MCF 10A (cell line): ENCODE measurements around the gene THPO. TPM values are rescaled to one million over a fixed set of nuclear protein-coding genes. Genes with fewer than 3 reads are reported as not detected.

Experiments
- BruUV-seq: library from RNA; stranded (reverse); fragments of 400-500 nt; replicated peaks from 2 replicates; lab custom pipeline; 2021; lab: Mats Ljungman, UMichigan
- CTCF ChIA-PET: fragments of 300-600 bp; sonication (Branson Sonifier 250); formaldehyde crosslinking; extraction: SDS; loops from one replicate; lab custom pipeline; 2021; ENCODE audit warnings: antibody characterized with exemption, inconsistent platforms; lab: Yijun Ruan, JAX
- POLR2A ChIA-PET: fragments of 300-600, 350-650 bp; sonication (Branson Sonifier 250); formaldehyde crosslinking; extraction: SDS; loops from one replicate; lab custom pipeline; 2020; ENCODE audit warnings: antibody characterized with exemption, inconsistent platforms; lab: Yijun Ruan, JAX
- DNase-seq: peaks from one replicate; pipeline ENCODE4 v3.0.0-alpha.2; 2018; ENCODE audit not compliant: unreplicated experiment
- H3K27ac Mint-ChIP-seq: one replicate; pipeline ENCODE4 v1.8.0; 2022; ENCODE audit warnings: mild to moderate bottlenecking, low read depth, mixed read lengths; ENCODE audit not compliant: unreplicated experiment
- H3K27me3 Mint-ChIP-seq: one replicate; pipeline ENCODE4 v1.8.0; 2022; ENCODE audit warnings: mixed read lengths; ENCODE audit not compliant: insufficient read depth, unreplicated experiment
- H3K36me3 Mint-ChIP-seq: one replicate; pipeline ENCODE4 v1.8.0; 2022; ENCODE audit warnings: mild to moderate bottlenecking, moderate library complexity, mixed read lengths; ENCODE audit not compliant: insufficient read depth, unreplicated experiment
- H3K4me1 Mint-ChIP-seq: one replicate; pipeline ENCODE4 v1.8.0; 2022; ENCODE audit warnings: mixed read lengths; ENCODE audit not compliant: insufficient read depth, unreplicated experiment
- H3K4me3 Mint-ChIP-seq: one replicate; pipeline ENCODE4 v1.8.0; 2022; ENCODE audit warnings: mild to moderate bottlenecking, moderate library complexity, mixed read lengths; ENCODE audit not compliant: unreplicated experiment
- H3K9me3 Mint-ChIP-seq: one replicate; pipeline ENCODE4 v1.8.0; 2022; ENCODE audit warnings: mixed read lengths; ENCODE audit not compliant: unreplicated experiment
- intact Hi-C: fragments of 100-400 bp; cut with micrococcal nuclease; formaldehyde crosslinking; loops from 2 replicates; pipeline ENCODE4 v1.14.1; 2022
- total RNA-seq: library from RNA; stranded (reverse); gene quantifications from 2 replicates; pipeline ENCODE4 v1.2.3, GENCODE V29; 2022
- TF ChIP-seq, protein P1 (sequence below): fragments of 200-600 bp; IDR thresholded peaks from one replicate; pipeline ENCODE4 v1.8.0; 2022; ENCODE audit warnings: antibody characterized with exemption, mild to moderate bottlenecking; ENCODE audit not compliant: unreplicated experiment

THPO gene
- total RNA-seq, 1 experiment from 2014 or later = not detected

- intact Hi-C loops = loop anchor here (10.0 kb wide), 1 partner anchor 397 kb away; no protein-coding TSS in a partner anchor
- peaks cover 55% of the 10 kb centered on the region for H3K27me3 Mint-ChIP-seq
- no TSS peak for BruUV-seq
Observed at GRCh38 chr3:184377374-184377773, 633 bp downstream of the THPO start.

GRCh38 chr3:184375747-184376461 lies 2.1 kb downstream of the THPO start:
- Mint-ChIP-seq H3K4me1 (peaks cover 8% of the 10 kb centered on the region), H3K9me3 (no peaks in the 10 kb centered on the region), H3K27me3 (peaks cover 55% of the 10 kb centered on the region), H3K4me3 (no peak overlapping the region), H3K36me3 (peaks cover 5% of the 10 kb centered on the region), H3K27ac (no peak overlapping the region)
- BruUV-seq = no TSS peak
- DNase-seq = no peak
- CTCF ChIA-PET = interaction anchor here (0.6 to 7.0 kb wide), 4 partner anchors 42 to 167 kb away, joined by 3 to 212 read pairs (median 6); no protein-coding TSS in a partner anchor
- intact Hi-C loops = loop anchor here (10.0 kb wide), 1 partner anchor 399 kb away; no protein-coding TSS in a partner anchor
- POLR2A ChIA-PET = no interaction called here
- TF ChIP-seq, protein P1, sequence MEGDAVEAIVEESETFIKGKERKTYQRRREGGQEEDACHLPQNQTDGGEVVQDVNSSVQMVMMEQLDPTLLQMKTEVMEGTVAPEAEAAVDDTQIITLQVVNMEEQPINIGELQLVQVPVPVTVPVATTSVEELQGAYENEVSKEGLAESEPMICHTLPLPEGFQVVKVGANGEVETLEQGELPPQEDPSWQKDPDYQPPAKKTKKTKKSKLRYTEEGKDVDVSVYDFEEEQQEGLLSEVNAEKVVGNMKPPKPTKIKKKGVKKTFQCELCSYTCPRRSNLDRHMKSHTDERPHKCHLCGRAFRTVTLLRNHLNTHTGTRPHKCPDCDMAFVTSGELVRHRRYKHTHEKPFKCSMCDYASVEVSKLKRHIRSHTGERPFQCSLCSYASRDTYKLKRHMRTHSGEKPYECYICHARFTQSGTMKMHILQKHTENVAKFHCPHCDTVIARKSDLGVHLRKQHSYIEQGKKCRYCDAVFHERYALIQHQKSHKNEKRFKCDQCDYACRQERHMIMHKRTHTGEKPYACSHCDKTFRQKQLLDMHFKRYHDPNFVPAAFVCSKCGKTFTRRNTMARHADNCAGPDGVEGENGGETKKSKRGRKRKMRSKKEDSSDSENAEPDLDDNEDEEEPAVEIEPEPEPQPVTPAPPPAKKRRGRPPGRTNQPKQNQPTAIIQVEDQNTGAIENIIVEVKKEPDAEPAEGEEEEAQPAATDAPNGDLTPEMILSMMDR = no peak

More at GRCh38 chr3:184377374-184377773, 633 bp downstream of the THPO start:
- POLR2A ChIA-PET = interaction anchor here (0.9 kb wide), 1 partner anchor 17 kb away, joined by 4 read pairs; no protein-coding TSS in a partner anchor
- Mint-ChIP-seq H3K9me3 (no peaks in the 10 kb centered on the region), H3K36me3 (no peaks in the 10 kb centered on the region), H3K27ac (no peak overlapping the region), H3K4me3 (no peak overlapping the region), H3K4me1 (no peaks in the 10 kb centered on the region)
- TF ChIP-seq, protein P1 = no peak
- CTCF ChIA-PET = interaction anchor here (1.2 to 2.1 kb wide), 3 partner anchors 40 to 164 kb away, joined by 4 to 6 read pairs (median 6); no protein-coding TSS in a partner anchor
- no peak for DNase-seq

DNA sequence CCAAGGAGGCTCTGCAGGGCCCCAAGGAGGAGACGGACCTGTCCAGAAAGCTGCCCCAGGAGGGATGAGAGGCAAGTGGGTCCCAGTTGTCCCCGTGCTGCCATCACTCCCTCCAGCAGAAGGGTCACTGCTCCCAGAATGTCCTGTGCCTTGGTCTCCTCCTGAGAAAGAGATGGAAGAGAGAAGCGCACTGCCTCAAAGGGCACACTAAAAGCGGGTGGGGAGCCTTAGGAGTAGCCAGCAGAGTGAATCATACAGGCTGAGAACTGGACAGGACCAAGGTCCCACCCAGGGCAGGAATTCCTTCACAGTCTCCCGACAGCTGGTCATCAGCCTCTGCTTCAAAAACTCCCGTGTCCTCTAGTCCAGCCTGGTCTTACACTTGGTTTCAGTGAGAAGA lies 4.6 kb downstream of the THPO start:
- no peak for DNase-seq
- CTCF ChIA-PET = interaction anchor here (0.8 to 7.0 kb wide), 11 partner anchors 17 to 405 kb away, joined by 3 to 212 read pairs (median 5); no protein-coding TSS in a partner anchor
- POLR2A ChIA-PET = interaction anchor here (0.5 kb wide), 1 partner anchor 104 kb away, joined by 3 read pairs; no protein-coding TSS in a partner anchor
- TF ChIP-seq, protein P1 = no peak
- H3K27ac Mint-ChIP-seq = no peak overlapping the region
- H3K9me3 Mint-ChIP-seq = no peaks in the 10 kb centered on the region
- peaks cover 41% of the 10 kb centered on the region for H3K27me3 Mint-ChIP-seq
- no TSS peak for BruUV-seq
- H3K36me3 Mint-ChIP-seq = peaks cover 29% of the 10 kb centered on the region
- H3K4me1 Mint-ChIP-seq = peaks cover 11% of the 10 kb centered on the region
- H3K4me3 Mint-ChIP-seq = no peak overlapping the region
- intact Hi-C loops = loop anchor here (10.0 kb wide), 1 partner anchor 401 kb away; no protein-coding TSS in a partner anchor

DNA sequence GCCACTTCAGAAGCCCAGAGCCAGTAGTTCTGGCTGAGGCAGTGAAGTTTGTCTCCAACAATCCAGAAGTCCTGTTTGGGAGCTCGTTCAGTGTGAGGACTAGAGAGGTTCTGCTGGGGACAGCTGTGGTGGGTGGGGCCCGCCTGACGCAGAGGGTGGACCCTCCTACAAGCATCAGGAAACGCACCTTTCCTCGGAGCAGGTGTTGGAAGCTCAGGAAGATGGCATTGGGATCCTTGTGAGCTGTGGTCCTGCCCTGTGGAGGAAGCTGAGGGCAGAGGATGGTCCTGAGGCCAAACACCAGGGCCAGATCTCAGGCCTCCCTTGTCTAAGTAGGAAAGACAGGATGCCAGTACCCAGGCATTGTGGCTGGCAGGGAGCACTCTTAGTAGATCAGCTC lies 5.1 kb downstream of the THPO start:
- Mint-ChIP-seq H3K27me3 (peaks cover 36% of the 10 kb centered on the region), H3K4me3 (no peak overlapping the region), H3K27ac (no peak overlapping the region), H3K36me3 (peaks cover 34% of the 10 kb centered on the region), H3K9me3 (no peaks in the 10 kb centered on the region), H3K4me1 (peaks cover 11% of the 10 kb centered on the region)
- DNase-seq = no peak
- BruUV-seq = no TSS peak
- TF ChIP-seq, protein P1 = no peak
- intact Hi-C loops = loop anchor here (10.0 kb wide), 1 partner anchor 402 kb away; no protein-coding TSS in a partner anchor
- ChIA-PET CTCF (interaction anchor here (0.5 to 7.0 kb wide), 15 partner anchors 9 to 455 kb away, joined by 3 to 212 read pairs (median 11); no protein-coding TSS in a partner anchor), POLR2A (interaction anchor here (1.7 to 1.9 kb wide), 3 partner anchors 11 to 96 kb away, joined by 7 to 10 read pairs (median 8); partner anchors contain the start of genes CLCN2 and POLR2H)
